ENCODE measurements around the gene PRRT2. TPM values are rescaled to one million over a fixed set of nuclear protein-coding genes. Genes with fewer than 3 reads are reported as not detected.
"Not testable (repeated sequence)": the region's sequence is repeated elsewhere in the genome, so short reads cannot be mapped to it uniquely, and the experiment has no call there.

The PRRT2 gene
- total RNA-seq, 4 donors from 2014 or later, result 10.0 to 28.4 (median 18.5) TPM

DNA sequence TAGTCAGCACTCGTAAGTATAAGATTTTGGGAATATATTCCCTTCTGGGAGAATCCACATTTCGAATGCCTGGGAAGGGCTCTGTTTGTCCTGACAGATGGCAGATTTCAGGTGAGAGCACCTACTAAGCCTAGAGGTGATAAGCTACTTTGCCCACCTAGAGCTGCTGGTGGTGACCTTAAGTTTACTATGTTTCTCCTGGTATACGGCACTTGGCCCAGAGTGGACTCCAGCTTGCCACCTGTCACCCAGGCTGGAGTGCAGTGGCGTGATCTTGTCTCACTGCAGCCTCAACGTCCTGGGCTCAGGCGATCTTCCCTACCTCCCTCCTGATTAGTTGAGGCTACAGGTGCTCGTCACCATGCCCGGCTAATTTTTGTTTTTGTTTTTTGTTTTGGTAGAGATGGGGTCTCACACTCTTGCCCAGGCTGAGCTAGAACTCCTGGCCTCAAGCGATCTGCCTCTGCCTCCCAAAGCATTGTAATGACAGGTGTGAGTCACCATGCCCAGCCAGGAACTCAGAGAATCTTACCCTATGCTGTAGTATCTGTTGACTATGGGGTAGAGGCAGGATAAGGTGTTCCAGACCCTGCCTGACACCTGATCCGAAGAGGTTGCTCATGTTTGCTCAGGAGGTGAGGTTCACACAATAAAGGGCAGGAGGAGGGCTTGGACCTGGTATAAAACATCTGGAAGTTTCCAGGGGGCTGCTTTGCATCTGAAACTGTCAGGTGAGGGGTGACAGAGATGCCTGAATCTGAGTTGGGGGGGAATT is 34.2 kb upstream of the PRRT2 start, which contains the start of gene ZG16:
Gene ZG16 (plus strand): TSS at position 681 of the 775 bp plus-strand sequence. CDS start 1,011 bp downstream, outside the sequence.
- TF ChIP-seq EP300 (IDR thresholded peaks at IDR 0.05) (no peak), POLR2A (IDR thresholded peaks at IDR 0.05) (no peak)
- TF ChIP-seq, protein P1, sequence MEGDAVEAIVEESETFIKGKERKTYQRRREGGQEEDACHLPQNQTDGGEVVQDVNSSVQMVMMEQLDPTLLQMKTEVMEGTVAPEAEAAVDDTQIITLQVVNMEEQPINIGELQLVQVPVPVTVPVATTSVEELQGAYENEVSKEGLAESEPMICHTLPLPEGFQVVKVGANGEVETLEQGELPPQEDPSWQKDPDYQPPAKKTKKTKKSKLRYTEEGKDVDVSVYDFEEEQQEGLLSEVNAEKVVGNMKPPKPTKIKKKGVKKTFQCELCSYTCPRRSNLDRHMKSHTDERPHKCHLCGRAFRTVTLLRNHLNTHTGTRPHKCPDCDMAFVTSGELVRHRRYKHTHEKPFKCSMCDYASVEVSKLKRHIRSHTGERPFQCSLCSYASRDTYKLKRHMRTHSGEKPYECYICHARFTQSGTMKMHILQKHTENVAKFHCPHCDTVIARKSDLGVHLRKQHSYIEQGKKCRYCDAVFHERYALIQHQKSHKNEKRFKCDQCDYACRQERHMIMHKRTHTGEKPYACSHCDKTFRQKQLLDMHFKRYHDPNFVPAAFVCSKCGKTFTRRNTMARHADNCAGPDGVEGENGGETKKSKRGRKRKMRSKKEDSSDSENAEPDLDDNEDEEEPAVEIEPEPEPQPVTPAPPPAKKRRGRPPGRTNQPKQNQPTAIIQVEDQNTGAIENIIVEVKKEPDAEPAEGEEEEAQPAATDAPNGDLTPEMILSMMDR (IDR thresholded peaks at IDR 0.05), result no peak
- no peaks in the 10 kb centered on the region for H3K9me3 ChIP-seq
- no peaks in the 10 kb centered on the region for H3K36me3 ChIP-seq
- no peak within 1 kb of the TSS for H3K27ac ChIP-seq
- H3K4me1 ChIP-seq, result no peaks in the 10 kb centered on the region
- no peak for DNase-seq (ENCODE audit: low spot score in 2 of 2)
- peaks cover 0 to 7% of the 10 kb centered on the region in 2 donors for H3K27me3 ChIP-seq
- H3K4me3 ChIP-seq, result no peak within 1 kb of the TSS
- 79 to 84% methylated on average over 9 of the region's 10 CpGs for WGBS, 2 donors

DNA sequence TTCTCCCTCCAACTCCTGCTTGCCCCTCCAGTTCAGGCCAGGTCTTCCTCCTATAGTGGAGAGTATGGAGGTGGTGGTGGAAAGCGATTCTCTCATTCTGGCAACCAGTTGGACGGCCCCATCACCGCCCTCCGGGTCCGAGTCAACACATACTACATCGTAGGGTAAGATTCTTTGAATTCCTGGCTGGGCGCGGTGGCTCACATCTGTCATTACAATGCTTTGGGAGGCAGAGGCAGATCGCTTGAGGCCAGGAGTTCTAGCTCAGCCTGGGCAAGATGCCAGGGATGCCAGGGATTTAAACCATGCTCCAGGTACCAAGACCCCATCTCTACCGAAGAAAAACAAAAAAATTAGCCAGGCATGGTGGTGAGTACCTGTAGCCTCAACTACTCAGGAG is 32.5 kb upstream of the PRRT2 start:
- Histone ChIP-seq H3K36me3 (no peaks in the 10 kb centered on the region), H3K27ac (no peak overlapping the region), H3K4me3 (no peak overlapping the region), H3K27me3 (peaks cover 0 to 7% of the 10 kb centered on the region in 2 donors), H3K4me1 (no peaks in the 10 kb centered on the region), H3K9me3 (no peaks in the 10 kb centered on the region)
- 59 to 61% methylated on average over 10 of the region's 10 CpGs for WGBS, 2 donors
- DNase-seq (ENCODE audit: low spot score in 2 of 2), result no peak
- TF ChIP-seq, protein P1 (IDR thresholded peaks at IDR 0.05), result no peak
- TF ChIP-seq EP300 (IDR thresholded peaks at IDR 0.05), result no peak
- TF ChIP-seq POLR2A (IDR thresholded peaks at IDR 0.05), result no peak

DNA sequence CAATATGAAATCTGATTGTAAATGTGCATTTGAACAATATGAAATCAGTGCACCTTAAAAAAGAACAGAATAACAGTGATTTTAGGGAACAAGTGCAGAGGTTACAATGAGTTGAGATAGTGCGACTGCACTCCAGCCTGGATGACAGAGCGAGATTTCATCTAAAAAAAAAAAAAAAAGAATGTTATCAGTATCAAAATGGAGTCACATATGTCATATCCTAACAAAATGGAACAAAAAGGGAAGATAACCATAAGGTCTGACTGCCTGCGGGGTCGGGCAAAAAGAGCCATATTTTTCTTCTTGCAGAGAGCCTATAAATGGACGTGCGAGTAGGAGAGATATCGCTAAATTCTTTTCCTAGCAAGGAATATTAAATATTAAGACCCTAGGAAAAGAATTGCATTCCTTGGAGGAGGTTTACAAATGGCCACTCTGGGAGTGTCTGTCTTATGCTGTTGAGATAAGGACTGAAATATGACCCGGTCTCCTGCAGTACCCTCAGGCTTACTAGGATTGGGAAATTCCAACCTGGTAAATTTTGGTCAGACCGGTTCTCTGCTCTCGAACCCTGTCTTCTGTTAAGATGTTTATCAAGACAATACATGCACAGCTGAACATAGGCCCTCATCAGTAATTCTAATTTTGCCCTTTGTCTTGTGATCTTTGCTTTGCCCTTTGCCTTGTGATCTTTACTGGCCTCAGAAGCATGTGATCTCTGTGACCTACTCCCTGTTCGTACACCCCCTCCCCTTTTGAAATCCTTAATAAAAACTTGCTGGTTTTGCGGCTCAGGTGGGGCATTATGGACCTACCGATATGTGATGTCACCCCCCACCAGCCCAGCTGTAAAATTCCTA is 28.7 kb upstream of the PRRT2 start:
- not testable (repeated sequence) for H3K9me3 ChIP-seq; DNase-seq (ENCODE audit: low spot score in 2 of 2); H3K36me3 ChIP-seq; H3K27ac ChIP-seq; H3K4me3 ChIP-seq; H3K27me3 ChIP-seq
- WGBS, 2 donors, result 76% methylated on average over 13 of the region's 13 CpGs
- H3K4me1 ChIP-seq, result peaks cover 0 to 12% (median 5%) of the 10 kb centered on the region in 4 donors

DNA sequence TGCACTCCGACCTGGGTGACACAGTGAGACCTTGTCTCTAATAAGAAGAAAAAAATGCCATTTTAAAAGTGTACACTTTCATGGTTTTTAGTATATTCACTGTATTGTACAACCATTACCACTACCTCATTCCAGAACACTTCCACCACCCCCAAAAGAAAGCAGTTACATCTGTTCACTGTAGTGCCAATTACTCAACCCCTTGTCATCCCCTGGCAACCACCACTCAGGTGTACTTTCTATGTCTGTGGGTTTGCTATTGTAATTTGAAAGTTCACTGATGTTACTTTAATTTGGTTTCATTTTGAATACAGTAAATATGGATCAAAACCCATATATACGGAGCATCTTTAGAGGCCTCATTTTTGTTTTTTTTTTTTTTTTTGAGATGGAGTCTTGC is 27.8 kb upstream of the PRRT2 start:
- Histone ChIP-seq H3K27ac (no peak overlapping the region), H3K9me3 (no peaks in the 10 kb centered on the region), H3K36me3 (no peaks in the 10 kb centered on the region), H3K4me3 (no peak overlapping the region), H3K27me3 (peaks cover 0 to 7% of the 10 kb centered on the region in 2 donors), H3K4me1 (peaks cover 0 to 12% (median 5%) of the 10 kb centered on the region in 4 donors)
- TF ChIP-seq POLR2A (IDR thresholded peaks at IDR 0.05) (no peak), EP300 (IDR thresholded peaks at IDR 0.05) (no peak)
- TF ChIP-seq, protein P1 (IDR thresholded peaks at IDR 0.05), result no peak
- 83 to 87% methylated on average over 2 of the region's 2 CpGs for WGBS, 2 donors
- DNase-seq (ENCODE audit: low spot score in 2 of 2), result no peak

DNA sequence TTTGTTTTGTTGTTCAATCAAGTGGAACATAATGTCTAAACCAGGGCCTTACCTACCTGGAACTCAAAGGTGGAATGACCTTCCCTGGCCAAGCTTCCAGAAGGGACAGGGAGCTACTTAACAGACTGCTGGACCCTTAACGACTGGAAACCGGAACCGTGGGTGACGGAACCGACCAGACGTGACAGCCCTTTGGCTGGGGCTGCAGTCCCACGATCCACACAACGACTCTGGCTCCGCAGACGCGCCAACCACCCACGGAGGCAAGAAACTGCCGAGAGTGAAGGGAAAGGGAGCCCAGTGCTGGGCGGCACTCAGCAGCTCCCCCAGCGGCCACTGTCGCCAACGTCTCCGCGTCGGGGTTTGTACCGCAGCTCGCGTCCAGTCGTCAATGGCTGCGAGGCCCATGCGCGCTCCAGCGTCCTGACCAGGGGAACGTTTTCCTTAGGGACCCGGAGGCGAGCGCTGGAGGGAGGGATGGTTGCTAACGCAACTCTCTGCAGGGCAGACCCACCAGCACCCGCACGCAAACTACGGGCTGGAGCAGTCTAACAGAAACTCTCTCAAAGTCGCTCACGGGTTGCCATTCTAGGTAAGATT is 27.0 kb upstream of the PRRT2 start:
- peaks cover 0 to 18% (median 9%) of the 10 kb centered on the region in 4 donors for H3K4me1 ChIP-seq
- TF ChIP-seq, protein P1 (IDR thresholded peaks at IDR 0.05), result peak; percentile 76 to 83 (median 79)
- TF ChIP-seq POLR2A (IDR thresholded peaks at IDR 0.05) (no peak), EP300 (IDR thresholded peaks at IDR 0.05) (no peak)
- WGBS, 2 donors, result 9 to 10% methylated on average over 25 to 38 of the region's 38 CpGs
- H3K27ac ChIP-seq, result peak overlapping the region in 1 of 4 donors; percentile 28
- peaks cover 0 to 2% of the 10 kb centered on the region in 2 donors for H3K27me3 ChIP-seq
- no peaks in the 10 kb centered on the region for H3K9me3 ChIP-seq
- H3K4me3 ChIP-seq, result peak overlapping the region in 3 of 4 donors; percentile 33 to 42 (median 39)
- H3K36me3 ChIP-seq, result no peaks in the 10 kb centered on the region
- peak in 1 of 2 donors; percentile 42 for DNase-seq (ENCODE audit: low spot score in 2 of 2)

DNA sequence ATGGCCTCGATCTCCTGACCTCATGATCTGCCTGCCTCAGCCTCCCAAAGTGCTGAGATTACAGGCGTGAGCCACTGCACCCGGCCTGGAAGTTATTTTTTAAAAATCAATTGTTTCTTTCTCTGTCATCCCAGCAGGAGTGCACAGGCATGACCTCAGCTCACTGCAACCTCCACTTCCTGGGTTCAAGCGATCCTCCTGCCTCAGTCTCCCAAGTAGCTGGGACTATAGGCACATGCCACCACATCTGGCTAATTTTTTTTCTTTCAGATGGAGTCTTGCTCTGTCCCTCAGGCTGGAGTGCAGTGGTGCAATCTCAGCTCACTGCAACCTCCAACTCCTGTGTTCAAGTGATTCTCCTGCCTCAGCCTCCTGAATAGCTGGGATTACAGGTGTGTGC is 24.8 kb upstream of the PRRT2 start:
- not testable (repeated sequence) for H3K27ac ChIP-seq; DNase-seq (ENCODE audit: low spot score in 2 of 2); H3K9me3 ChIP-seq; H3K36me3 ChIP-seq; H3K27me3 ChIP-seq; H3K4me3 ChIP-seq
- H3K4me1 ChIP-seq, result peaks cover 0 to 33% (median 17%) of the 10 kb centered on the region in 4 donors
- 73 to 74% methylated on average over 4 of the region's 4 CpGs for WGBS, 2 donors
